ENCODE results near the gene MYLK2. TPM values are rescaled to one million over a fixed set of nuclear protein-coding genes. Genes with fewer than 3 reads are reported as not detected.

The MYLK2 gene
- polyA plus RNA-seq, 1 donor from 2014 or later, result 0.22 TPM

DNA sequence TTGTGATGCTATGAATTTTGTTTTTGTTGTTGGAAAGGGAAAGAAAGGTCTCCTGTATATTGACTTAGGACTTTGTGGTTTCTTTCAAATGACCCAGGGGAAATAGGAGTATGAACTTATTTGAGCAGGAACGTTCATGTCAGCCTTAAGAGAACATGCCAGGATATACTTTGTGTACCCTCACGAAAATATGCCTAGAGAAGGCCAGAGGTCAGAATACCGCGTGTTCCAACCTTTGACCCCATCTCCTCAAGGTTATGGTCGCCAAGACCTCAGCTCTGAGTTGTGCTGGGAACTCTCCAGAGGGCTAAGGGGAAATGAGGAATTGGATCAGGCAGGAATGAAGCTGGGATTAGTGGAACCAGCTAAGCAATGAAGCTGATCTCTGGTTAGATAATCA, 62.8 kb downstream of the MYLK2 start:
- Histone ChIP-seq H3K4me2 (ENCODE audit: low read length) (no peak overlapping the region), H3K27me3 (ENCODE audit: insufficient read depth, low read depth, low read length) (no peaks in the 10 kb centered on the region), H2AFZ (ENCODE audit: low read depth, low read length) (no peak overlapping the region), H3K9ac (ENCODE audit: low read length) (no peak overlapping the region), H3K27ac (ENCODE audit: low read length) (no peak overlapping the region), H3K9me2 (ENCODE audit: insufficient read depth, low read length) (no peaks in the 10 kb centered on the region), H3K9me3 (ENCODE audit: low read length) (no peaks in the 10 kb centered on the region), H3K79me2 (replicated peaks; ENCODE audit: insufficient read depth, low read length) (no peaks in the 10 kb centered on the region), H3F3A (ENCODE audit: insufficient read depth, low read length, poor library complexity, severe bottlenecking) (no peaks in the 10 kb centered on the region), H4K20me1 (ENCODE audit: insufficient read depth) (no peaks in the 10 kb centered on the region), H3K4me3 (ENCODE audit: low read length) (no peak overlapping the region), H3K36me3 (ENCODE audit: insufficient read depth, low read length) (no peaks in the 10 kb centered on the region)
- no peak for TF ChIP-seq TAF1 (IDR thresholded peaks at IDR 0.05; ENCODE audit: low read depth)

DNA sequence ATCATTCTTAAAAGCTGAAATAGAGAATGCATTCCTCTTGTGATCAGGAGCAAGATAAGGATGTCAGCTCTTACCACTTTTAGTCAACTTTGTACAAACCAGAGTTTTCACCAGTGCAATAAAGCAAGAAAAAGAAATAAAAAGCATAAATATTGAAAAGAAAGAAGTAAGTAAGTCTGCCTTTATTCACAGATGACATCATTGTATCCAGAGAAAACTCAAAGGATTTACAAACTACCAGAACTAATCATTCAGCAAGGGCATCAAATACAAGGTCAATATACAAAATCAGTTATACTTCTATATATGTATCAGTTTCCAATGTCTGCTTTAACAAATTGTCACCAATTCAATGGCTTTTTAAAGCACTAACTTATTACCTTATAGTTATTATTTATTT, 64.7 kb downstream of the MYLK2 start:
- no peaks in the 10 kb centered on the region for H3F3A ChIP-seq (ENCODE audit: insufficient read depth, low read length, poor library complexity, severe bottlenecking)
- H4K20me1 ChIP-seq (ENCODE audit: insufficient read depth), result no peaks in the 10 kb centered on the region
- no peak overlapping the region for H3K9ac ChIP-seq (ENCODE audit: low read length)
- H3K79me2 ChIP-seq (replicated peaks; ENCODE audit: insufficient read depth, low read length), result no peaks in the 10 kb centered on the region
- no peak overlapping the region for H3K4me2 ChIP-seq (ENCODE audit: low read length)
- TF ChIP-seq, protein P1, sequence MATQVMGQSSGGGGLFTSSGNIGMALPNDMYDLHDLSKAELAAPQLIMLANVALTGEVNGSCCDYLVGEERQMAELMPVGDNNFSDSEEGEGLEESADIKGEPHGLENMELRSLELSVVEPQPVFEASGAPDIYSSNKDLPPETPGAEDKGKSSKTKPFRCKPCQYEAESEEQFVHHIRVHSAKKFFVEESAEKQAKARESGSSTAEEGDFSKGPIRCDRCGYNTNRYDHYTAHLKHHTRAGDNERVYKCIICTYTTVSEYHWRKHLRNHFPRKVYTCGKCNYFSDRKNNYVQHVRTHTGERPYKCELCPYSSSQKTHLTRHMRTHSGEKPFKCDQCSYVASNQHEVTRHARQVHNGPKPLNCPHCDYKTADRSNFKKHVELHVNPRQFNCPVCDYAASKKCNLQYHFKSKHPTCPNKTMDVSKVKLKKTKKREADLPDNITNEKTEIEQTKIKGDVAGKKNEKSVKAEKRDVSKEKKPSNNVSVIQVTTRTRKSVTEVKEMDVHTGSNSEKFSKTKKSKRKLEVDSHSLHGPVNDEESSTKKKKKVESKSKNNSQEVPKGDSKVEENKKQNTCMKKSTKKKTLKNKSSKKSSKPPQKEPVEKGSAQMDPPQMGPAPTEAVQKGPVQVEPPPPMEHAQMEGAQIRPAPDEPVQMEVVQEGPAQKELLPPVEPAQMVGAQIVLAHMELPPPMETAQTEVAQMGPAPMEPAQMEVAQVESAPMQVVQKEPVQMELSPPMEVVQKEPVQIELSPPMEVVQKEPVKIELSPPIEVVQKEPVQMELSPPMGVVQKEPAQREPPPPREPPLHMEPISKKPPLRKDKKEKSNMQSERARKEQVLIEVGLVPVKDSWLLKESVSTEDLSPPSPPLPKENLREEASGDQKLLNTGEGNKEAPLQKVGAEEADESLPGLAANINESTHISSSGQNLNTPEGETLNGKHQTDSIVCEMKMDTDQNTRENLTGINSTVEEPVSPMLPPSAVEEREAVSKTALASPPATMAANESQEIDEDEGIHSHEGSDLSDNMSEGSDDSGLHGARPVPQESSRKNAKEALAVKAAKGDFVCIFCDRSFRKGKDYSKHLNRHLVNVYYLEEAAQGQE (IDR thresholded peaks at IDR 0.05; ENCODE audit: borderline replicate concordance), result no peak
- TF ChIP-seq SMC3 (conservative IDR thresholded peaks at IDR 0.05; ENCODE audit: poor library complexity) (no peak), MXI1 (conservative IDR thresholded peaks at IDR 0.05; ENCODE audit: poor library complexity, severe bottlenecking) (no peak), EZH2 (IDR thresholded peaks at IDR 0.05; ENCODE audit: borderline replicate concordance, insufficient read depth, low read length, poor library complexity, severe bottlenecking) (no peak), EP300 (conservative IDR thresholded peaks at IDR 0.05; ENCODE audit: poor library complexity, severe bottlenecking) (no peak), POLR2AphosphoS5 (IDR thresholded peaks at IDR 0.05) (no peak), TAF1 (IDR thresholded peaks at IDR 0.05; ENCODE audit: low read depth) (no peak), RAD21 (conservative IDR thresholded peaks at IDR 0.05) (no peak)
- TF ChIP-seq, protein P2, sequence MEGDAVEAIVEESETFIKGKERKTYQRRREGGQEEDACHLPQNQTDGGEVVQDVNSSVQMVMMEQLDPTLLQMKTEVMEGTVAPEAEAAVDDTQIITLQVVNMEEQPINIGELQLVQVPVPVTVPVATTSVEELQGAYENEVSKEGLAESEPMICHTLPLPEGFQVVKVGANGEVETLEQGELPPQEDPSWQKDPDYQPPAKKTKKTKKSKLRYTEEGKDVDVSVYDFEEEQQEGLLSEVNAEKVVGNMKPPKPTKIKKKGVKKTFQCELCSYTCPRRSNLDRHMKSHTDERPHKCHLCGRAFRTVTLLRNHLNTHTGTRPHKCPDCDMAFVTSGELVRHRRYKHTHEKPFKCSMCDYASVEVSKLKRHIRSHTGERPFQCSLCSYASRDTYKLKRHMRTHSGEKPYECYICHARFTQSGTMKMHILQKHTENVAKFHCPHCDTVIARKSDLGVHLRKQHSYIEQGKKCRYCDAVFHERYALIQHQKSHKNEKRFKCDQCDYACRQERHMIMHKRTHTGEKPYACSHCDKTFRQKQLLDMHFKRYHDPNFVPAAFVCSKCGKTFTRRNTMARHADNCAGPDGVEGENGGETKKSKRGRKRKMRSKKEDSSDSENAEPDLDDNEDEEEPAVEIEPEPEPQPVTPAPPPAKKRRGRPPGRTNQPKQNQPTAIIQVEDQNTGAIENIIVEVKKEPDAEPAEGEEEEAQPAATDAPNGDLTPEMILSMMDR (IDR thresholded peaks at IDR 0.05; ENCODE audit: poor library complexity, severe bottlenecking), result no peak
- H3K9me2 ChIP-seq (ENCODE audit: insufficient read depth, low read length), result no peaks in the 10 kb centered on the region
- H3K27me3 ChIP-seq (ENCODE audit: insufficient read depth, low read depth, low read length), result no peaks in the 10 kb centered on the region
- H3K27ac ChIP-seq (ENCODE audit: low read length), result no peak overlapping the region
- no peak overlapping the region for H3K4me3 ChIP-seq (ENCODE audit: low read length)
- H2AFZ ChIP-seq (ENCODE audit: low read depth, low read length), result no peak overlapping the region
- H3K36me3 ChIP-seq (ENCODE audit: insufficient read depth, low read length), result no peaks in the 10 kb centered on the region
- H3K9me3 ChIP-seq (ENCODE audit: low read length), result no peaks in the 10 kb centered on the region

Small RNA genes within 50 kb of the gene (small RNA-seq; reads per million reads assigned to genes)
- 0 reads per million in 3 experiments for gene AL160175.1

Other genes with a start within 250 kb of the MYLK2 start
- 26.3 and 30.6 TPM in 2 replicates for gene ID1, start 214.1 kb upstream of the MYLK2 start, polyA plus RNA-seq
- not detected in 2 replicates for gene COX4I2, start 181.4 kb upstream of the MYLK2 start, polyA plus RNA-seq
- gene BCL2L1, start 96.5 kb upstream of the MYLK2 start, polyA plus RNA-seq, result 125 and 134 TPM in 2 replicates
- gene TPX2, start 80.1 kb upstream of the MYLK2 start, polyA plus RNA-seq, result 1.6 and 2.1 TPM in 2 replicates
- gene FOXS1, start 26.2 kb downstream of the MYLK2 start, polyA plus RNA-seq, result not detected in 2 replicates
- 62.7 and 68.9 TPM in 2 replicates for gene DUSP15, start 51.2 kb downstream of the MYLK2 start, polyA plus RNA-seq
- gene TTLL9, start 51.3 kb downstream of the MYLK2 start, polyA plus RNA-seq, result 6.1 and 8.0 TPM in 2 replicates
- gene PDRG1, start 132.7 kb downstream of the MYLK2 start, polyA plus RNA-seq, result 50.6 and 57.5 TPM in 2 replicates
- gene XKR7, start 148.8 kb downstream of the MYLK2 start, polyA plus RNA-seq, result 9.6 and 12.8 TPM in 2 replicates
- gene CCM2L, start 191.1 kb downstream of the MYLK2 start, polyA plus RNA-seq, result 1.5 and 3.0 TPM in 2 replicates
- gene HCK, start 232.9 kb downstream of the MYLK2 start, polyA plus RNA-seq, result 0.58 TPM in 1 of 2 replicates, not detected in the other

Data from neural cell (in vitro differentiated cells).